GM19351 (cell line): ENCODE results near the gene HSPA12A.

Experiments used
- ATAC-seq: cut with Tn5 transposase; IDR thresholded peaks from one replicate; pipeline ENCODE4 v1.9.1; 2021; ENCODE audit warnings: mild to moderate bottlenecking, moderate library complexity; ENCODE audit not compliant: unreplicated experiment

The HSPA12A gene

GRCh38 chr10:116694243-116694926 is 48.0 kb downstream of the HSPA12A start:
- no peak for ATAC-seq

DNA sequence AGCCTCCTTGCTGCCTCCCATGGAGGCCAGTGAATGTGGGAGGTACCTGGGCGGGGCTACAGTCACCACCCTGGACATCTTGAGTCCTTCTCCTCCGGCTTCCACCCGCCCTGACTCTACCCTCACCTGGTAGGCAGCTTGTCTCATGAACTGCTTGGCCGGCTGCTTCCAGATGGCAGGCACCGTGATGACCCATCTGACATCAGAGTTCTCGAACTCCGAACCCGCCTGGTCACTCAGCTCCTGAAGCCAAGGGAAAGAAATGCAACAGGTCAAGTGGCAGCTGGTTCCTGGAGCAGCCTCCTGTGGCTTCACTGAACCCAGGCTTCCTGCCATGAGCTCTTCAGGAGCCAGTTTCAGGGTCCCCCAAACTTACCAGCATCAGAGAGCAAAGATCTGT is 50.1 kb downstream of the HSPA12A start:
- ATAC-seq, result no peak

GRCh38 chr10:116691635-116692034 is 50.7 kb downstream of the HSPA12A start:
- ATAC-seq, result no peak

DNA sequence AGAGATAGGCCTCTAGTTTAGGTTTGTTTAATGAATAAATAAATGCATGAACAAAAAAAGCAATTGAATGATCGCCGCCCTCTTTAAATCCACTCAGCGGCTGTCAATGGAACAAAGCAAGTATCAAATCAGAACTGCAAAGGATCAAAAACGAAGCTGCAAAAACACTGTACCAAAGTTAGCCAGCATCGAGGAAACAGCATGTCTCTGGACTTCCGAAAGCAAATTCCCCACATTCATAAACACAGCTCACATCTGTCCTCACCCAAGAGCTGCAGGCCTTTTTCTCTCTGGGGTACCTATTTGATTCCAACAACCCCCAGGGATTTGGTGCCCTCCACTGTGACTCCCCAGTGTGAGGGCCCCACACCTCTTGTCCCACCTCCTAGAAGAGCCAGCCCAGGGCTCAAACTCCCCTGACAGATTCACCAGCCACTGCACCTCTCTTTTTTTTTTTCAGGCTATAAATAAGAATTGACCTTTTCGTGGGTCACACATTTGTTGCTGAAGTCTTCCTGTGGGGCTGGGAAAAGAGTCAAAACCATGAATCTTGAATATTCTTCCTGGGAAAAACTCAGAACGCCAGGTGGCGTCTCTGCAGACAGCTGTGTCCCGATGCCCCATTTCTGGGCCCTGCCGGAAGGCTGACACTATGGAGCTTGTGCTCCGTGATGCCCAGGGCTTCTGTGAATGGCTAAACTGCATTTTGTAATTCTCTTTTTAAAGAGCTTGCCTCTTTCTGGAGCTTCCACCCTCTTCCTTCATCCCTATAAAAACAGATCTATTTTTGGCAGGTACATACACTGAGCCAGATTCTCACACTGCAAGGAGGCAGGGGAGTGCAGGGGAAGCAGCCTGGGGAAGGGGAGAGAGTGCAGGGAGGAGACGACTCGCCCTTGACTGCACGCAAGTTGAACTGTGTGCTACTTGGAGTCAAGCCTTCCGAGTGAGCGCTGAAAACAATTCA is 51.7 kb downstream of the HSPA12A start:
- no peak for ATAC-seq

DNA sequence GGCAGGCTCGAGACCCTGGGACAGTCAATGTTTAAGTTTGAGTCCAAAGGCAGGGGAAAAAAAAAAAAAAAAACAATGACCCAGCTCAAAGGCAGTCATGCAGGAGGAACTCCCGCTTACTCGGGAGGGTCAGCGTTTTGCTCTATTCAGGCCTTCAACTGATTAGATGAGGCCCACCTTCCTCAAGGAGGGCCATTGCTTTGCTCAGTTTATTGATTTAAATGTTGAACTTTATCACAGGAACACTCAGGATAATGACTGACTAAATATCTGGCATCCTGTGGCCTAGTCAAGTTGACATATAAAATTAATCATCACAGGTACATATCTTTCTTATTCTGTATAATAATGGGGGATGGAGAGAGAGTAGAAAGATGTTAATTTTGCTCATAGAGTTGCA is 52.6 kb downstream of the HSPA12A start:
- no peak for ATAC-seq

DNA sequence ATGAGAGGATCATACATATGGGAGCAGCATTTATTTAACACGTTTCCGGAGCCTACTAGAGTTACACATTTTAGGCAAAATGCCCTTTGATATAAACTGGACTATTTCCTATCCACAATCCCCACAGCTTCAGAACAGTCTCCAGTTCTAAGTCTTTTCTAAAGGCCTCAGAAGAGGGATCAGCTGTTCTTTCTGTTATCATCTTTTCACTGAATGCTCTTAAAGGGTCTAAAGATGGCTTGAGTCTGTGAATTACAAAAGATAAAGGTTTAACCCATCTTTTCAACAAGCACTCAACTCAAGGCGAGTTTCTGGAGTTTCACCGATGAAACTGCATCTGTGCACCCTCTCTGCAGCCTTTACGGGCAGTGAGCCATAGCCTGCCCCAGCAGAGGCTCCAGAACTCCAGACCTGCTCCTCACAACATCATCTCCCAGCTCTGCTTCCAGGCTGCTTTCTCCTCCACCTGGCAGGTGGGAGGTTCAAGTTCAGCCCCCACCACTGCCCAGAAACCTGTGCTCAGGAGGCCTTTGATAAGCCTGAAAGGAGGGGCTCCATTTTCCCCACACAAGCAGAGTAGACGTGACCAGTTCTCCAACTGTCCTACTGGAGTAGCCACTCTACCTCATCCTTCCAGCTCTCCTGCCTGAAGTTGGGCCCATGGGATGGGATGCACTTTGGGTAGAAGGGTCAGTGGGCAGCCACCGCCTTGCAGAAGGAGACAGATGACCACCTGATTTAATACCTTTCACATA is 53.4 kb downstream of the HSPA12A start:
- ATAC-seq, result no peak

- no peak for ATAC-seq
Observed at GRCh38 chr10:116688241-116688711, 54.1 kb downstream of the HSPA12A start.

DNA sequence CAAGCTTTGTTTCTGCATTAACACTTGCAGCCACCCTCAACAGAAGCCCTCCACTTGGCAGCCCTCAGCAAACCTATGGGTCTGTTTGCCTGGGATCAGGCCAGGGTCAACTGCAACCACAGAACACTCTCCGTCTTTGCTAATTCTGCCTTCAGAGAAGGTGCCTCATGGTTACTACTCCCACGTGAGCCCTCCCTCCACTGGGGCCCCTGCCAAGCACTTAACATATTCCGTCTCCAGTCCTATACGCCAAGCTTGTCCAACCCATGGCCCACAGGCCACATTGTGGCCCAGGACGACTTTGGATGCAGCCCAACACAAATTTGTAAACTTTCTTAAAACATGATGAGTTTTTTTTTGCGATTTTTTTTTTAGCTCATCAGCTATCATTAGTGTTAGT is 54.7 kb downstream of the HSPA12A start:
- no peak for ATAC-seq

DNA sequence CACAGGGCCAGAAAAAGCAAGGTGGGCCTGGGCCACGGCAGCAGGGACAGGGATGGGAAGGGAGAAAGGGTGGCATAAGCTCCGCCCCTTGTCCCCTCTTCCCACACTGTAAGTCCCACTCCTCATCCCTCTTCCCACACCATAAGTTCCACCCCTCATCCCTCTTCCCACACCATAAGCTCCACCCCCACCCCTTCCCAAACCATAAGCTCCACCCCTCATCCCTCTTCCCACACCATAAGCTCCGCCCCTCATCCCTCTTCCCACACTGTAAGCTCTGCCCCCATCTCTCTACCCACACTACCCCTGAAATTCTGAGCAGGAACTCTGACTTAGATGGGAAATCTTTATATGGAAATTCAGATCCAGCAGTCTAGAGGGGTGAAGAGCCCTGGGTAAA is 55.7 kb downstream of the HSPA12A start:
- no peak for ATAC-seq

GRCh38 chr10:116685807-116686206 is 56.6 kb downstream of the HSPA12A start:
- no peak for ATAC-seq

- no peak for ATAC-seq
Observed at GRCh38 chr10:116684781-116685180, 57.6 kb downstream of the HSPA12A start.

DNA sequence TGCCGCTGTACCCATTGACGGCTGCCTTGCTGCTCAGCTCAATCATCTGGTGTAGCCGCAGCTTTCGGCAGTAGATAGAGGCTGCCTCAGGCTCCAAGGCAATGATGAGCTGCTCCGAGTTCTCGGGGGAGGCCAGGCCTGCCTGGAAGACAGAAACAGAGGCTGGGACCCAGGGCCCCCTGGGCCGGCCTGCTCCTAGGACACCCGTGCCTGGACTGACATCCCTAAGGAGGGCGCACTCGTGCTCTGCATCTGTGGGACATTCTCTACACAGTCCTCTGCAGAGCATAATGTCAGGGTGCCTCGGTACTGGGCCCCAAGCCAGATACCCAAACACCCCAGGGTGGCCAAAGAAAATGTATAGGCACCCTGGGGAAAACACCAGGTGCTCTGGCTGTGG is 58.5 kb downstream of the HSPA12A start:
- ATAC-seq, result no peak

- no peak for ATAC-seq
Observed at GRCh38 chr10:116683166-116683565, 59.2 kb downstream of the HSPA12A start.

- no peak for ATAC-seq
Observed at GRCh38 chr10:116679351-116679750, 63.0 kb downstream of the HSPA12A start.

GRCh38 chr10:116676633-116677032 is 65.7 kb downstream of the HSPA12A start:
- no peak for ATAC-seq

DNA sequence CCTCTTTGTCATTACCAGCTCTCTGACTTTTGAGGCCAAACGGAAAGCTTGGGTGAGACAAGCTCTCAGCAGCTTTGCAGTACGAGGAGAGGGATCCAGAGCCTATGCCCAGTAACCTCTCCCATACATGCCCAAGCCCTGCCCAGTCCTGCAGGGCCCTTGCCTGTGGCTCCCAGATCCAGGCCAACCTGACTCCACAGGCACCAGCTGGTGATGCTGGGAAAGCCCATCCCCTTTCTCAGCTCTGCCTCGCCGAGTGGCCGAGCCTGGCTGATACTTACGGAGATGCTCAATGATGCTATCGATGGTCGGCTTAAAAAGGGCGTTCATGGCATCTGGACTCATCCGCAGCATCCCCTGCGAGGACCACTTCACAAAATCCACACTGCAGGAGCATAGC is 66.2 kb downstream of the HSPA12A start:
- ATAC-seq, result no peak

DNA sequence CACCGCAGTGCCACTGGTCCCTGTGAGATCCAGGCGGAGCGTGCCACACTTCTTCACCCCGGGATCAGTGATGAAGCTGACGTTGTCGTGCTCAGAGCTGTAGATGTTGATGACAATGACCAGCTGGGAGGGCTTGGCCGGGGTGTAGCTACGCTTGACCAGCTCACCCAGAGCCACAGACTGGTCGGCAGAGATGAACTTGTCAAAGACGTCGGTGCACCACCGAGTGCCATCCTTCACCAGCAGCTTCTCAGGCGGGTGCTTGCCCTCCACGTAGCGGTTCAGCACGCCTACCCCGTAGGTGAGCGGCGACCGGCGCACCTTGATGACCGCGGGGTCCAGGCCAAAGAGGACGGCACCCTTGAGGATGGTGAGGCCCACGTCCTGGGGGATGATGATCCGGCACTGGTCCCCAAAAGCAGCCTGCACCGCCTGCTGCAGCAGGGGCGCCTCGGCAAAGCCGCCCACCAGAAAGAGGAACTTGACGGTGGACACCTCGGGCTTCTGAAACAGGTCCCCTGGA is 67.4 kb downstream of the HSPA12A start:
- no peak for ATAC-seq

GRCh38 chr10:116673866-116674265 is 68.5 kb downstream of the HSPA12A start:
- no peak for ATAC-seq

GRCh38 chr10:116672891-116673290 is 69.5 kb downstream of the HSPA12A start:
- ATAC-seq, result no peak

- no peak for ATAC-seq
Observed at GRCh38 chr10:116671274-116671926, 71.0 kb downstream of the HSPA12A start.

DNA sequence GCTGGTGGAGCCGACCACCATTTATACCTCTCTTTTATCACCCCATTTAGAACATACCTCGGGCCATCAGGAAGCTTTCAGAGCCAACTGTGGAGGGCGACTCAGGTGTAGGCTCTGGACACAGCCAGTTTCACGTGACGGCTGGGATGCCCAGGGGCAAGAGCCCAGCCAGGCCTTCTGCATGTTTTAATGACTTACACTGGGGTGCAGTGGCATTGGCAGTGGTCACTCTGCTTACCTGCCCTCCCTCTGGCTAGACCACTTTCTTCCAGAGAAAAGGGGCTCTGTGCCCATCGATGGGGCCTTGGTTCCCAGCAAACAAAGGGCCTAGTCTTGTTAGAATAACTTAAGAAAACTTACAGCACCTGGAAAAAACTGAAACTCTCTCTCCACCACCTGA is 71.7 kb downstream of the HSPA12A start:
- no peak for ATAC-seq
